Measurements from ENCODE around the gene TBC1D19.
"Not testable (repeated sequence)": the region's sequence is repeated elsewhere in the genome, so short reads cannot be mapped to it uniquely, and the experiment has no call there.

TBC1D19 gene

DNA sequence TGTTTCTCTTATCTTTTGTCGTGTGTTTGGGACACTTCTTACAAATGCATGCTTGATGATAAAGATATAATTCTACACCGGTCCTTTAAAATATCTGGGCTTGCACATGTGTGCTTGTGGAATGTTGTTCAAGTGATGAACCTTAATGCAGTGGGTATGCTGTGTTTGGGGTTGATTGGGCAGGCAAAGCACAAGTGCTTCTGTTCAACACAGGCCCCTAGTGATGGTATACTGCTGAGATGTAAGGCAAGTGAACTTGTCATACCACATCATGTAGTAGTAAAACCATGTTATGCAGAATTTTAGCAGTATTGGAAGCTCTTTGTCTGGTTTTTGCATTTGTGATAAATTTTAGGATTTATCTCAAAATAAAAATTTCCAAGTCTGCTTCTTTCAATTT is 23.9 kb downstream of the TBC1D19 start:
- DNase-seq, result no peak

DNA sequence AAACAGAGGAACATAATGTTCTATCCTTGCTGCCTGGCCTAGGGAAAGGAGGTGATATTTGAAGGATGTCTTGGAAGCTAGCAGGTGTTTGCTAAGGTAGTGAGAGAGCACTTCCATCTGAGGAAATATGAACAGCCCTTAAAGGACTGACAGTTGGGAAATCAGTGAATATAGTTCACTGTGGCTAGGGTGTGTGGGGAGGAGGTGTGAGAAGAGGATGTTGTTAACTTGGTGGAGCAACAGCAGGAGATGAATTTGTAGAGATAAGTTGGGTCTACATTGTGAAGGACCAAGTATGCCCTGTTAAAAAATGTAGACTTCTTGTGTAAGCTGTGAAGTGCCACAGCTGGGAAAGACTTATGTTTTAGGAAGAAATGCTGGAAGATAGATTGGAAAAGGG is 25.5 kb downstream of the TBC1D19 start:
- no peak for DNase-seq

DNA sequence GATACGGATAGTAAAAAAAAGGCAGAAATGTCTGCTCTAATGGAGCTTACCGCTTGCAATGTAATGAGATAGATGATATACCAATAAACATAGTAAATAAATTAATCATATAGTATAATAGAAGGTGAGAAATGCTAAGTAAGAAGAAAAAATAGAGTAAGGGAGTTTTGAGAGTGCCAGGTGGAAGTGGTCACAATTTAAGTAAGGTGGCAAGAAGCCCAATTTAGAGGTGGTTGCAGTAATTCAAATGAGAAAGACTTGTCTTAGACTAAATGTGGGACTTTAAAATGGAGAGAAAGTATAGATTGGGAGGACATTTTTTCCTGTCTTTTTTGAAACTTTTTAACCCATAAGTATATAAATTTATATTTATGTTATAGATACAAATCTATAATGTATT is 26.0 kb downstream of the TBC1D19 start:
- no peak for DNase-seq

DNA sequence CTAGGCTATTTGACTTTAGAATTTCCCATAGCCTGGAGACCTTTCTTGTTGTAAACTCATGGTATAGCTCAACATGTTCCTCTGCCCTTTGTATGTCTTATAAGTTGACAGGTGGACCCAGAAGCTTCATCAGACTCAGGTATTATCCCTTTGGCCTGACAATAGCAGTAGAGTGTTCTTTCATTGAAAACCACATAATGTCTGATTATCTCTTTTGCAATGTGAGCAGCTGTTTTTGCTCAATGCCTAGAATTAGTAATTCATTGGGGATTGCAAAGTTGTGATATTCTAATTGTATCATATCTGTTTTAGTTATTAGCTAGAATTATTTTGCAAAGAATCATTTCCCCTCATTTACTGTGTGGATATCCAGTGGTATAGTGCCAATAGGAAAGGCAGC is 27.5 kb downstream of the TBC1D19 start:
- DNase-seq, result no peak

DNA sequence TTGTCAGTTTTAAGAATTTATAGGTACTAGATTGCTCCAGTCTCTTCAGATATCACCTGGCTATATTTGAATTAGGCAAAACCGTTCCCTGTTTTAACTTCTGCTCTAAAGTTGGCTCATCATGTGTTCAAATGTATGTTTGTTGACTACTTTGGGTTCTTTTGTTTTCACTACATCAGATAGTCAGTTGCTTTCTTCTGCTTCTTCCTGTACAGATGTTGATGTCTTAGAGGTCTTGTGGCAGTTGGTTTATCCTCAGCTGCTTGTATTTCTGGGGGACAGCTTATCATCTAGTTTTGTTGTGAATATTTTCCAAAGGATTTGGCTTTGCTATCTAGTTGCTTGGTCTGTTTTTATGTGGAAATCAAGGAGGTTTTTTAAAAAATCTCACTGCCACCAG is 28.0 kb downstream of the TBC1D19 start:
- DNase-seq, result no peak

DNA sequence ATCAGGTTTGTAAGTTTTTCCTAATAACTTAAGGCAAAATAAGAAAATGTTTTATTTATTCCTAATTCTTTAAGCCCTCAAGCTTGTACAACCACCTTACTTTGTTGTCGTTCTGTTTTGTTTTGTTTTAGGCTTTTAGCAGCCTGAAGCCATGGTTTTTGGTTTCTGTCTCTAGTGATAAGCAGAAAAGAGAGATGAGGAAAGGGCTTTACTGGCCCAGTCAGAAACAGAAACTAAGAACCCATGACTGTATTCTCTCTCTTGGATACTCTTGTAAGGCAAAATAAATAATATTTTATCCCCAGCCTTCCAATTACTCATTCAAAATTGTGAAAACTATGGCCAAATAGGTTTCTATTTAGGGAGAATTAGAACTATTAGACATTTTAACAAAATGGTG is 29.4 kb downstream of the TBC1D19 start:
- DNase-seq, result no peak

DNA sequence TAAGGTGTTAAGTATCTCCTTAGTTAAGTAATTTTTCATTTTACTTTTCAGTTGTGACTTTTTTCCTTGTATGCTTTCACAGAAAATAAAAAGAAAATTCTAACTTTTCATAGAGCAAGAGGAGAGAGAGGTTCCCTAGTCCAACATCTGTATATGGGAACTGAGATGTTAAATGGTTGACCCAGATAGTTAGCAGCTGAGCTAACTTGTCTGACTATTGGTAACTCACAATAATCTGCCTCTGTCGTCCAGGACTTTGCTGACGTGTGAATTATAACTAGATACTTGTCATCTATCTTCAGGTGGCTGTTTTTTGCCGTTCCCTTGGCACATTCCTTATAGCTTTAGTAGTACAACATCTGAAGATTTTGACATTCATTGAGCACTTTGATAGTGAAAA is 29.9 kb downstream of the TBC1D19 start:
- no peak for DNase-seq

DNA sequence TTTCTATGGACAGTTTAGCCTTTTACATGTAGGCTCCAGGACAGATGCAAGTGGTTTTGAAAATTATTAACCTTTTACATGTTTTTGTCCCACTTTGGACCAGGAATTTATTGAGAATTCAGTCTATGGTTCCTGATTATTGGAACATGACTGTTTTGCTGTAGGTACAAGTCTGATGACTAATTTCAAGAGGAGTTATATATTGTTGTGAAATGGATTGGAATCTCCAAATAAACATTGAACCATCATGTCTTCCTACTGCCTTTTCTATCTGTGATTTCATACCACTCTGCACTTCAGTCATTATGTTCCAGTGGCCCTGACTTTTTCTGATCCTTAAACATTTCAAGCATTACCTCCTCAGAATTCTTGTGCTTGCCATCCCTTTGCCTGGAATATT is 35.9 kb downstream of the TBC1D19 start:
- DNase-seq, result no peak

DNA sequence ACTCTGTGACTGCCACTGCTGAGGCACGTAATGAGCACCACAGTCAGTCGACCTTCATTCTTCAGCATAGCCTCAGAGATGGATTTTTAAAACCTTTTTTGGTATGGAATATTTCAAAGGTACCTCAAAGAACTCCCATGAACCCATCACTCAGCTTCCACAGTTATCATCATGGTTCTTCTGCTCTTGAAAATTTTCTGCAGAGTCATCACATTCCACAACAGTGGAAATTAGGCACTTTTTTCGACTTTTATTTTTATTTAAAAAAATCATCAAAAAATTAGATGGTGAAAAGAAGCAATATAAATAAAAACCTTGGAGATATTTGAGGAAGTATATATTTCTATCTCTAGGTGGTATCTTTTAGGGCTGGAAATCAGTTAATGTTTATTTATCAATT is 37.5 kb downstream of the TBC1D19 start:
- DNase-seq, result no peak

DNA sequence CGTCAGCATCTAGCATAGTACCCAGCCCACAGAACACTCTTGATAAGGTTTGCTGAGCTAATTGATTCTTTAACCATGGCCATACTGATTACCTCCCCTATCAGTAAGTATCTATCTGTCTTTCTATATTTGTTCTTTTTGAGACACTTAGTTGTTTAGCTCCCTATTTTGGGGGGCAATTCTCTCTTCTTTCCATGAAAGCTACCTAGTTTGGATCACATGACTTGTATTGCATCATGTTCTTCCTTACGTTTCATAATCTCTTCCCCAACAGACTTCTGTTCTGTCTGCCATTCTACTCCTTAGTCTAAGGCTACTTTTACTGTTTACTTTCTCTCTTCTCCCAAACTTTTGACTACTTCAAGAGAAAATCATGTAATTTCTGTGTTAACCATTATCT is 39.0 kb downstream of the TBC1D19 start:
- no peak for DNase-seq

DNA sequence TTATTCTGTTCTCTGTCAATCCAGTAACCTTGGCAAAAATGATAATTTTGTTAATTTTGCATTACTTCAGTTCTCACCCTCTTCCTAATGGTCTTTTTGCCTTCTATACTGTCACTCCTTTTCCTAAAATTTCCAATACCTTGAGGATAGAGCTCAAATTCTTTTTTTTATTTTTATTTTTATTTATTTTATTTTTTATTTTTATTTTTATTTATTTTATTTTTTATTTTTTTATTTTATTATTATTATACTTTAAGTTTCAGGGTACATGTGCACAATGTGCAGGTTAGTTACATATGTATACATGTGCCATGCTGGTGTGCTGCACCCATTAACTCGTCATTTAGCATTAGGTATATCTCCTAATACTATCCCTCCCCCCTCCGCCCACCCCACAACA is 42.8 kb downstream of the TBC1D19 start:
- not testable (repeated sequence) for DNase-seq

DNA sequence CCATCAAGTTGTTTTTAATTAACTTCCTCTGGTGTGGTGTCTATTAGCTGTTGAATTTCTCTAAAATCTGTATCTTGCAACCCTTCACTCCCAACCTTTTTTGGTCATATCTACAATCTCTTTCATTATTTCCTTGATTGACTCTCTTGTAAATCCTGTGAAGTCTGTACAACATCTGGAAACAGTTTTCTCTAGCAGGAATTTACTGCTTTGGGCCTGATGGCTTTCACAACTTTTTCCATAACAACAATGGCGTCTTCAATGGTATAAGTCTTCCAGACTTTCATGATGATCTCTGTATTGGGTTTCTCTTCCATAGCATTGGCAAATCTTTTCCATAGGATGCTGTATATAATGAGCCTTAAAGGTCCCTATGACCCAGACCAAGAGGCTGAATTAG is 49.0 kb downstream of the TBC1D19 start:
- DNase-seq, result no peak

DNA sequence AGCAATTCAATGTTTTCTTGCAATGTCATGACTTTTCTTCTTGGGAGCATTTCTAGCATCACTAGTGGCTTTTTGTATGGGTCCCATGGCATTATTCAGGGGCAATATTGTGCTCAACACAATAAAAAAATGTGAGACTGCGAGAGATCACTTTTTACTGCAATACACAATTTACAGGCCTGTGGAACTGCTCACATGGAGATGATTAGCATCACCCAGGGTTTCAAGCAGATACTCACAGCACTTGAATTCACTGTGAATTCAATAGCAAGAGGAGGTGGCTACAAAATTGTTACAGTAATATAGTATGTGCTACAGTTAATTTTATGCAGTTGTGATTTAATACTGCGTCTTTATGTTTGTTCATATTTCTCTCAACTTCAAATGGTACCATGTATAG is 50.4 kb downstream of the TBC1D19 start:
- DNase-seq, result no peak

DNA sequence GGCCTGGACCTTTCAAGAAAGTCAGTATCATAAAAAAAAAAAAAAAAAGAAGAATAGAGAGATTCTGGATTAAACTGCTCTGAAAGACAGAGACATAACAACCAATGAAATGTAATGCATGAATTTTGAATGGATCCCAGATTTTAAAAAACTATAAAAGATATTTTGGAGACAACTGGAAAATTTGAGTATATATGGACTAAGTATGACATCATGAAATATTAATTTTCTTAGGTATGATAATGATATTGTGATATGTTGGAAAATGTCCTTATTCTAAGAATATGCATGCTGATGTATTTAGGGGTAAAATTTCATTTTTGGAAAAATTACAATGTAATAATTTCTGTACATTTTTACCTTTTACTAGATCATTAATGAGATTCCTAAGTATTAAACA is 52.6 kb downstream of the TBC1D19 start:
- DNase-seq, result no peak

DNA sequence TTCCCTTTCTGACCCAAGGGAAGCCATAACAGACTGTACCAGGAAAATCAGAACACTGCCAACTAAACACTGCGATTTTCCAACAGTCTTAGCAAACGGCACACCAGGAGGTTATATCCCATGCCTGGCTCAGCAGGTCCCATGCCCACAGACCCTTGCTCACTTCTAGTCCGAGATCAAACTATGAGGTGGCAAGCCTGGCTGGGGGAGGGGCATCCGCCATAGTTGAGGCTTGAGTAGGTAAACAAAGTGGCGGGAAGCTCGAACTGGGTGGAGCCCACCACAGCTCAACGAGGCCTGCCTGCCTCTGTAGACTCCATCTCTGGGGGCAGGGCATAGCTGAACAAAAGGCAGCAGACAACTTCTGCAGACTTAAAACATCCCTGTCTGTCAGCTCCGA is 56.8 kb downstream of the TBC1D19 start:
- not testable (repeated sequence) for DNase-seq

DNA sequence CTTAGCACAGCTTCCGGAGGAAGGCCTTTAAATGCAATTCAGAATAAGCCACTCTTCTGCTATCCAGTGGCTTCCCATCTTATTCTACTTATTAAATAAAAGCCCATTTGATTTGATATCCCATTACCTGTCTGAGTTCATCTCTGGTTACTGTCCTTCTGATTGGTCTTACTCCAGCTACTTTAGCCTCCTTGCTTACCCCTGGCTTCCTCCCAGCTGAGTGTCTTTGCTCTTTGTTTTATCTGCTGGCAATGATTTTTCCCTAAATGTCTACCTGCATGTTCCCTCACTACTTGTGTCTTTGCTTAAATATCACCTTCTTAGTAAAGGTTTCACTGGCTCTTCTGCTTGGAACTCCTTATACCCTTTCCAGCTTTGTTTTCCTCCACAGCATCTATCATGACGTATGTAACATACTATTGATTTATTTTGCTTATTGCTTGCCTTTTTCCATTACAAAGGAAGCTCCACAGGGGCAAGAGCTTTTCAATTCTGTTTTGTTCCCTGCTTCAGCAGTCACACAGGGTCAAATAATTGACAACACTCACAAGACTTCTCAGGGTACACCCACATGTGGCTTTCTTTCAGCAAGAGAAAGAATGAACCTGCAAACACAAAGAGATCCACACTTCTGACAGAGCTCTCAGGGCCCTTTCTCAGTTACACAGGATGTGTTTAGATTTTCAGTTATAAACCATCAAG is 63.8 kb downstream of the TBC1D19 start:
- DNase-seq, result no peak

DNA sequence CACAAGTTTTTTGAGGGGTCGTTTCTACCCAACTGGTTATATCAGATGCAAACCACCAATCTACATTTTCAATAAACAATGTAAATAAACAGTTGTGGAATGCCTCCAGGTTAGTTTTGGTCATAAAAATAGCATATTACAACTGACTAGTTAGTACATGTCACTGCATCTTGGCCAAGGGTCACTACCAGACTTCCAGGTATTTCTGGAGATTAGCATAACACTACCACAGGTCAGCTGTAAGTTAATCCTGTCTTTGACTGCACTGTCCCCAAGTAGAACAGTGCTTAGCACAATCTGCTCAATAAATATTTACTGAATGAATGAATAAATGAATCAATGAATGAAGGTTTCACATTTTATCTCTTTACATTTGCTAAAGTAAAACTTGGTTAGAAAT is 64.4 kb downstream of the TBC1D19 start:
- no peak for DNase-seq

DNA sequence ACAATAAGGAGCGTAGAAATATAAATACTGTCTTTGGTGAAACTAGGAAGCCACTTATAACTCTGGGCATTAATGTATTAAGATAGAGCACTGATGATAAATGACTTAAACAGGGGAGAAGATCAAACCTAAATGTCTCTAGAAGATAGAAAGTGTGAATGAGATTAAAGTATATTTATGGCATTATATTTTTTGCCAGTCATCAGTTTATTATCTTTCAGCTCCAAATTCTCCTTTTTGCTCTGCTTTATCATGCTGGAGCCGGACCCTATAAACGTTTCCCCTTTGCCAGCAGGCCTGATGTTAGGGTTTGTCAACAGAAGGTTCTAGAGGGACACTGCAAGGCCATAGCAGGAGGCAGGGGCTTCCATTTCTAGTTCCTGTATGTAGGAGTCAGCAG is 76.4 kb downstream of the TBC1D19 start:
- no peak for DNase-seq

DNA sequence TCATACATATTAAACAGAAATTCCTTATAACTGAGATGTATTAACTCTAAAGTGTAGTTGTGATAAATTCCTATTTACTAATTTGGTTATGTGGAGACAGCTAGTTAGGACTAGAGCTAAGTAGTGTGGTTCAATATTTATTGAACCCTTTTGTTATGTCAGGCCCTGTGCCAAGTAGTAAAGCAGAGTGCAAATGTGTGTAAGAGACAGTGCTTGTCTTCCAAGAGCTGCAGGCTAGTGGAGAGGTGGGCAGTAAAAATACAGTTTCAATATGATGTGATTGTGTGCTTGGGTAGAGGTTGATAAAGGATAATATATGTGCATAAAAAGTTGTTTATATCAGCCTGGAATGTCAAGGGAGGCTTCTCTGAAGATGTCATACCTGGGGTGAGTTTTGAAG is 80.0 kb downstream of the TBC1D19 start:
- no peak for DNase-seq

DNA sequence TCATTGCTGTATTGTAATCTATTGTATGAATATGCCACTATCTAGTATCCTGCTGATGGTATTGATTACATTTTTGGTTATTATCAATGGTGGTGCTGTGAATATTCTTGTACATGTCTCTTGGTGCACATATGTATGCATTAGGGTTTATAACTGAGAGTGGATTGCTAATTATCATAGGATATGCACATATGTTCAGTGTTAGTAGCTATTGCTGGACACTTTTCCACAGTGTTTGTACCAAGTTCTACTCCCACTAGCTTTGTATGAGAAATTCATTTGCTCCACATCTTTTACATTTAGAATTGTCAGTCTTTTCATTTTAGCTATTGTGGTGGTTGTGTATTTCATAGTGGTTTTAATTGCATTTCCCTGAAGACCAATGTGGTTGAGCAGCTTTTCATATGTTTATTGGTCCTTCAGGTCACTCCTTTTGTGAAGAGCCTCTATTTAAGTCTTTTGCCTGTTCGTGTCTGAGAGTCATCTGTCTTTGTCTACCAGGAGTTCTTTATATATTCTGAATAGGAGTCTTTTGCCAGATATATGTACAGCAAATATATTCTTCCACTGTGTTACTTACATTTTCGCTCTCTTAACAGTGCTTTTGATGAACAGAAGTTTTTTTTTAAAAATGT is 87.1 kb downstream of the TBC1D19 start:
- no peak for DNase-seq

DNA sequence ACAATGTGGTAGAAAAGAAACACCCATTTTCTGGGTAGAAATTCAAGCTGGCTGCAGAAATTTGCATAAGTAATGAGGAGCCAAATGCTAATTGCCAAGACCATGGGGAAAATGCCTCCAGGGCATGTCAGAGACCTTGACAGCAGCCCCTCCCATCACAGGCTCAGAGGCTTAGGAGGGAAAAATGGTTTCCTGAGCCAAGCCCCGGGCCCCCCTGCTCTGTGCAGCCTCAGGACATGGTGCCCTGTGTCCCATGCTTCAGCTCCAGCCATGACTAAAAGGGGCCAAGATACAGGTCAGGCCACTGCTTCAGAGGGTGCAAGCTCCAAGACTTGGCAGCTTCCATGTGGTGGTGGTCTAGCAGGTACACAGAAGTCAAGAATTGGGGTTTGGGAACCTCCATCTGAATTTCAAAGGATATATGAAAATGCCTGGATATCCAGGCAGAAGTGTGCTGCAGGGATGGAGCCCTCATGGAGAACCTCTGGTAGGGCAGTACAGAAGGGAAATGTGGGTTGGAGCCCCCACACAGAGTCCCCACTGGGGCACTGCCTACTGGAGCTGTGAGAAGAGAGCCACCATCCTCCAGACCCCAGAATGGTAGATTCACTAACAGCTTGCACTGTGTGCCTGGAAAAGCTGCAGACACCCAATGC is 95.3 kb downstream of the TBC1D19 start:
- DNase-seq, result not testable (repeated sequence)

DNA sequence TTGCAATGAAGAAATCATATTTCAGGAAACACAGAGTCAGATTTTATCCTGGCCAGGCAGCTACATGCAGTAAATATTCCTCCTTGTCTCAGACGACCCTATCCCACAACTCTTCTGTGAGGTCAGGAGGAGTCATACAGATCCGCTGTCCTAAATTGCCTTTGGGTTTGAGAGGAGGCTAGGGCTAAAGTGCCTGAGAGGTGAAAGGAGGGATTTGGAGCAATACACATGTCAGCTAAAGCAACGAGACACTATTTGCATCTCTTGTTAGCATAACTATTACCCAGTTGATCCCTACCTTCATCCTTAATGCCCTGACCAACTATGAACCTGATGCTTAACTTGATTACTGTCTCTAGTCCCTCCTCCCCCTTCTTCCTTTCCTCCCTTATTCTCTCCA is 98.6 kb downstream of the TBC1D19 start:
- no peak for DNase-seq

DNA sequence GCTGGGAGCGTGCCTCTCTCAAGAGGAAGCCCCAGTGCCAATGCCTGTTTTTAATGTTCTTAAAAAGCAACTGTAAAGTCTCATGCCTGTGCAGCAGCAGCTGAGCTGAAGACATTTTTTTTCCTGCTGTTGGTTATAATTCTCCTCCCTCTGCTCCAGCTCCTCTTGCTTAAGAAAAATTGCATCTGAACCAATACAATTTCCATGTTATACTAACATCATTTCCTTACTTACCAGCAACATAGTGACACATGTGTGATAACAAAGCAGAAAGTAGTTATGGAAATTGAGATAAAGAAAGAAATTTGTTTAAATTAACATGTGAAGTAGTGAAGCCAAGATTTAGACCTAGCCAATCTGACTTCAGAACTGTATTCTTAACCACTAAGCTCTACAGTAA is 101.4 kb downstream of the TBC1D19 start:
- no peak for DNase-seq

DNA sequence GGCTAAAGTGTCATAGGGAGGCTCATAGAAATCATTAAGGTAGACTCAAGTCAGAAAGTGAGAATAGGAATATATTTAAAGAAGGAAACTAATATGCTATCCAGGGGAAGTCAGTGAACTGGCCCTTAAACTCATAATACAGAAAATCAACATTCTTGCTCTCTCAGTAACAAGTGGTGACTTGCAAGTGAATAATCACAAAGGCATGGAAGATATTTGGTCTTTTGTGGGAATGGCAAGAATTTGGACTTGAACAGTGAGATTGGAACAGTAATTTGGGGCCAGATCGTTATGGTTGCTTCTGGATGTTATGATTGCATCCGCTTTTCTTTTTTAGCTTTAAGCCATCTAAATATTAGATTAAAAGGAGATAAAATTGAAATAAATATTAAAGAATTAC is 103.8 kb downstream of the TBC1D19 start:
- no peak for DNase-seq

DNA sequence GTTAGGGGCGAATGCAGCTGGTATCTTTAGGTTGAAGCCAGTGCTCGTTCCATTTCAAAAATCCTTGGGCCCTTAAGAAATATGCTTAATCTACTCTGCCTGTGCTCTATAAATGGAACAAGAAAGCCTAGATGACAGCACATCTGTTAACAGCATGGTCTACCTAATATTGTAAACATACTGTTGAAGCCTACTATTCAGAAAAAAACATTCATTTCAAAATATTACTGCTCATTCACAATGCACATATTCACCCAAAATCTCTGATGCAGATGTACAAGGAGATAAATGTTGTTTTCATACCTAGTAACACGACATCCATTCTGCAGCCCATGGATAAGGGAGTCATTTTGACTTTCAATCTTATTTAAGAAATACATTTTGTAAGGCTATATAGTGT is 106.6 kb downstream of the TBC1D19 start:
- no peak for DNase-seq

Data from NCI-H510A treated with DMSO at 0.1 percent for 48 hours (cell line).